Astrocyte (in vitro differentiated cells and primary cell): ENCODE measurements around the gene SBF2. TPM values are rescaled to one million over a fixed set of nuclear protein-coding genes. Genes with fewer than 3 reads are reported as not detected.

Source experiments
- DNase-seq: peaks from one replicate; pipeline ENCODE4 v3.0.0-alpha.2; 2010; ENCODE audit warnings: low read depth
- FAIRE-seq: peaks from 2 replicates; lab custom pipeline; 2011; peaks lifted over from hg19 to GRCh38; lab: Jason Lieb, UNC
- H2AFZ ChIP-seq: 2 replicates; pipeline ENCODE4 v1.6.0; 2012; ENCODE audit warnings: low read depth, low read length, inconsistent platforms
- H3K27ac ChIP-seq: 2 replicates; pipeline ENCODE4 v1.5.1; 2011; ENCODE audit warnings: low read depth, low read length, inconsistent platforms
- H3K27me3 ChIP-seq: 2 replicates; pipeline ENCODE4 v1.6.0; 2011; ENCODE audit warnings: low read length, inconsistent platforms; ENCODE audit not compliant: insufficient read depth
- H3K36me3 ChIP-seq: 2 replicates; pipeline ENCODE4 v1.5.1; 2011; ENCODE audit warnings: low read length, inconsistent platforms; ENCODE audit not compliant: insufficient read depth
- H3K4me1 ChIP-seq: 2 replicates; pipeline ENCODE4 v1.5.1; 2011; ENCODE audit warnings: low read length, inconsistent platforms; ENCODE audit not compliant: insufficient read depth
- H3K4me2 ChIP-seq: 2 replicates; pipeline ENCODE4 v1.6.0; 2012; ENCODE audit warnings: low read length, inconsistent platforms
- H3K4me3 ChIP-seq: 2 replicates; pipeline ENCODE4 v1.5.1; 2011; ENCODE audit warnings: low read depth, mild to moderate bottlenecking, low read length, inconsistent platforms; ENCODE audit not compliant: insufficient read depth
- H3K79me2 ChIP-seq: 2 replicates; pipeline ENCODE4 v1.6.0; 2012; ENCODE audit warnings: mild to moderate bottlenecking, low read length, inconsistent platforms; ENCODE audit not compliant: insufficient read depth
- H3K9ac ChIP-seq: 2 replicates; pipeline ENCODE4 v1.6.0; 2012; ENCODE audit warnings: mild to moderate bottlenecking, low read length, inconsistent platforms
- H3K9me3 ChIP-seq: 2 replicates; pipeline ENCODE4 v1.5.1; 2012; ENCODE audit warnings: low read depth, mild to moderate bottlenecking, low read length, inconsistent platforms; ENCODE audit not compliant: insufficient read depth
- H4K20me1 ChIP-seq: 2 replicates; pipeline ENCODE4 v1.6.0; 2012; ENCODE audit warnings: low read length, inconsistent platforms; ENCODE audit not compliant: insufficient read depth
- H3K27ac Mint-ChIP-seq: one replicate; pipeline ENCODE4 v1.8.0; 2021; ENCODE audit warnings: mild to moderate bottlenecking, mixed read lengths; ENCODE audit not compliant: unreplicated experiment
- H3K27me3 Mint-ChIP-seq: one replicate; pipeline ENCODE4 v1.8.0; 2021; ENCODE audit warnings: low read depth, mixed read lengths; ENCODE audit not compliant: unreplicated experiment
- H3K36me3 Mint-ChIP-seq: one replicate; pipeline ENCODE4 v1.8.0; 2021; ENCODE audit warnings: low read depth, mixed read lengths; ENCODE audit not compliant: unreplicated experiment
- H3K4me1 Mint-ChIP-seq: one replicate; pipeline ENCODE4 v1.8.0; 2021; ENCODE audit warnings: low read depth, mixed read lengths; ENCODE audit not compliant: unreplicated experiment
- H3K4me3 Mint-ChIP-seq: one replicate; pipeline ENCODE4 v1.8.0; 2021; ENCODE audit warnings: mild to moderate bottlenecking, moderate library complexity, mixed read lengths; ENCODE audit not compliant: unreplicated experiment
- H3K9me3 Mint-ChIP-seq: one replicate; pipeline ENCODE4 v1.8.0; 2021; ENCODE audit warnings: mild to moderate bottlenecking, mixed read lengths; ENCODE audit not compliant: unreplicated experiment
- CTCF ChIP-seq: IDR thresholded peaks from 2 replicates; pipeline ENCODE4 v1.5.1; 2011; ENCODE audit warnings: low read depth, mild to moderate bottlenecking, inconsistent platforms, low read length, moderate library complexity; ENCODE audit not compliant: insufficient read depth
- EZH2 ChIP-seq: IDR thresholded peaks from 2 replicates; pipeline ENCODE4 v1.6.1; 2012; ENCODE audit warnings: mild to moderate bottlenecking, low read length, inconsistent platforms; ENCODE audit not compliant: insufficient read depth
- total RNA-seq: library from RNA; stranded (reverse); gene quantifications from 2 replicates; pipeline ENCODE4 v1.2.1, GENCODE V29; 2021

Gene SBF2
- total RNA-seq, 1 donor from 2014 or later = 50.0 TPM

- peaks cover 16% of the 10 kb centered on the region for H3K36me3 Mint-ChIP-seq
- no peaks in the 10 kb centered on the region for H3K9me3 Mint-ChIP-seq
- peaks cover 11% of the 10 kb centered on the region for H3K4me1 Mint-ChIP-seq
- Histone ChIP-seq H2AFZ (peak overlapping the region; percentile 58), H3K4me3 (peak overlapping the region; percentile 88), H3K27me3 (no peaks in the 10 kb centered on the region), H3K4me1 (peaks cover 58% of the 10 kb centered on the region), H3K36me3 (no peaks in the 10 kb centered on the region), H3K79me2 (peaks cover 24% of the 10 kb centered on the region), H3K27ac (peak overlapping the region; percentile 64), H3K9me3 (no peaks in the 10 kb centered on the region), H4K20me1 (peaks cover 24% of the 10 kb centered on the region), H3K4me2 (peak overlapping the region; percentile 94), H3K9ac (peak overlapping the region; percentile 89)
- no peaks in the 10 kb centered on the region for H3K27me3 Mint-ChIP-seq
- FAIRE-seq (no peak), DNase-seq (no peak)
- no peak for TF ChIP-seq CTCF
- TF ChIP-seq EZH2 = no peak
- H3K4me3 Mint-ChIP-seq = peak overlapping the region; percentile 98
- H3K27ac Mint-ChIP-seq = peak overlapping the region; percentile 85
Measured at GRCh38 chr11:10305262-10305963, 11.4 kb upstream of the SBF2 start.

- Mint-ChIP-seq H3K27ac (peak within 1 kb of the TSS; percentile 100), H3K4me1 (peaks cover 11% of the 10 kb centered on the region), H3K9me3 (no peaks in the 10 kb centered on the region), H3K27me3 (no peaks in the 10 kb centered on the region), H3K4me3 (peak within 1 kb of the TSS; percentile 98), H3K36me3 (peaks cover 18% of the 10 kb centered on the region)
- peak within 1 kb of the TSS; percentile 94 for H3K4me2 ChIP-seq
- no peaks in the 10 kb centered on the region for H3K9me3 ChIP-seq
- H3K36me3 ChIP-seq = no peaks in the 10 kb centered on the region
- peaks cover 24% of the 10 kb centered on the region for H3K79me2 ChIP-seq
- H3K4me1 ChIP-seq = peaks cover 57% of the 10 kb centered on the region
- H3K27me3 ChIP-seq = peaks cover 3% of the 10 kb centered on the region
- TF ChIP-seq EZH2 (no peak), CTCF (peak; percentile 10)
- H4K20me1 ChIP-seq = peaks cover 24% of the 10 kb centered on the region
- no peak for FAIRE-seq
- peak within 1 kb of the TSS; percentile 89 for H3K9ac ChIP-seq
- H3K4me3 ChIP-seq = peak within 1 kb of the TSS; percentile 88
- no peak for DNase-seq
- peak within 1 kb of the TSS; percentile 86 for H2AFZ ChIP-seq
- peak within 1 kb of the TSS; percentile 74 for H3K27ac ChIP-seq
Measured at GRCh38 chr11:10304495-10305261, 10.7 kb upstream of the SBF2 start, which contains the start of gene ADM. TSS of gene ADM (plus strand) at chr11:10305073. CDS start at chr11:10305701, 628 bp downstream.
